GM21360 (cell line): ENCODE data around the gene HOXD4.

Experiments used
- ATAC-seq: cut with Tn5 transposase; IDR thresholded peaks from one replicate; pipeline ENCODE4 v1.9.1; 2021; ENCODE audit warnings: mild to moderate bottlenecking, moderate library complexity; ENCODE audit not compliant: unreplicated experiment

HOXD4 gene

DNA sequence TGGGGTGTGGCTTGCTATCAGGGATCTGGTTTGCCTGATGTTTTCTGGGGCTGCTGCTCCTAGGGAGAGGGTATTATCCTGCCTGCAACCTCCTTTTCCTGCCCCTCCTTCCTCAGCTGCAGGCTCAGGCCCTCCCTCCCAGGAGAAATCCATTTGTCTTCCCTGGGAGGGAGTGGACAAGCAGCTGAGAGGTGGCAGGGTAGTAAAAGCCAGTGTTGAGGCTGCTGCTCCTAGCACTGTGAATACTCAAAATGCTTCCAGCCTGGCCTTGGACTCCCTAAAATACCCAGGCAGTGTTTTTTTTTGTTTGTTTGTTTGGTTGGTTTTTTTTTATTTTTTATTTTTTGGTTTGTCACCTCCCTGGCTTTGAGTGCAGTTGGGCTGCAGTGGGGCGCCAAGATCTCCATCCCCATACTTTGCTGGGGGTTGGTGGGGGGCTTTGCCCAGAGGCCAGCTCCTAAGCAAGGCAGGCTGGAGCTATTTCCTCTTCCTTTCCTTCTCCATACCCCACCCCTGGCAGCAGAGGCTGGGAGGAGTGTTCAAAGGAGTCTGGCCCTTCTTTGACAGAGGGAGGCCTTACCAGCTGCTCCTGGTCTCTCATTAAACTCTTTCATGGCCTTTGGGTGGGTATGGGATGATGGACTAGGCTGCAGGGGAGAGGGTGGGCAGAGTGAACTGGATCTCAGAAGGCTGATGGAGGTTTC, 19.4 kb downstream of the HOXD4 start:
- ATAC-seq = no peak

- no peak for ATAC-seq
Measured at GRCh38 chr2:176171351-176172006, 20.1 kb downstream of the HOXD4 start.

GRCh38 chr2:176172007-176172894, 20.9 kb downstream of the HOXD4 start:
- ATAC-seq = no peak

DNA sequence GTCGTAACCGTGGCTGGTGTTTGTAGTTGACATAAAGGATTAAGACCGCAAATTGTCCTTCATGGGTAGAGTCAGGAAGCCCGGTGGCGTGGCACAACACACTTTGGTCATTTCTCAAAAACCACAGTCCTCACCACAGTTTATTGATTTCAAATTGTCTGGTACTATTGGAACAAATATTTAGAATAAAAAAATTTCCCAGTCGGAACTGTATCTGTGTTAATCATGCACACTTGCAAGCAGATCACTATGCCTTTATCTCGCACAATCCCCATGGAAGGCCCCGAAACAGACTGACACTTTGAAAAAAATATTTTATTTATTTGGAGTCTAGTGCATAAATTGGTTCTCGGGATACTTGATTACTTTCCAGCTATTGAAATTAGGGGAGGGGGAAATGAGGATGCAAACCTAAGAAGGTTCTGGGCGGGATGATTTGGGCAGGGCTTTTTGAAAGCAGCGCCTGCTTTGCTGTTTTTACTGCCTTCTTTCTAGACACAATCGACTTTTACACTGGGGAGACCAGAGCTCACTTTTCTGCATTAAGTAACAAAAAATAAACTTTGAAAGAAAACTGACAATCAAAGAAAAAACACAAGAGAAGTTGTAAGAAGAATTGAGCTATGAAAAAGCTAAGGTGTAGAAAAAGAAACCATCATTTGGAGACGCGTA, 21.7 kb downstream of the HOXD4 start:
- ATAC-seq = no peak

- no peak for ATAC-seq
Measured at GRCh38 chr2:176173567-176174381, 22.4 kb downstream of the HOXD4 start.

DNA sequence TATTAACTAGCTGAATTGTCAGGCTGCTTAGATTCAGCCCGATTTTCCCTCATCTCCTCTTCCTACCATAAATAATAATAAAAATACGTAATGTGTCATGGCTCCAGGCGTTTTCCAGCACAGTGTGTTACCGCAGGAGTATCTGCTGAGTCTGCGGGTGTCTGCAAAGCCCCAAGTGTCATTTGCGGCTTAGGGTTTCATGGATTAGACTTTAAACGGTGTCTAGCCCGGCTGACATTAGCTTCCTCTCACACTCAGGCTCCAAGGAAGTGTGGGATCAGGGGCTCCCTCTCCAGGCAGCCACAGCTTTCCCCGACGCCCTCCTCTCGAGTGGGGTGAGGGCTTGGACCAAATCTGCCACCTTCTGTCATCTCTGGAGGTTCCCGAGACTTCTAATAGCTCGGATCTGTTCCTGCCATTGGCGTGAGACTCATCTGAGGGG, 23.1 kb downstream of the HOXD4 start:
- no peak for ATAC-seq

GRCh38 chr2:176174824-176175708, 23.7 kb downstream of the HOXD4 start:
- no peak for ATAC-seq

DNA sequence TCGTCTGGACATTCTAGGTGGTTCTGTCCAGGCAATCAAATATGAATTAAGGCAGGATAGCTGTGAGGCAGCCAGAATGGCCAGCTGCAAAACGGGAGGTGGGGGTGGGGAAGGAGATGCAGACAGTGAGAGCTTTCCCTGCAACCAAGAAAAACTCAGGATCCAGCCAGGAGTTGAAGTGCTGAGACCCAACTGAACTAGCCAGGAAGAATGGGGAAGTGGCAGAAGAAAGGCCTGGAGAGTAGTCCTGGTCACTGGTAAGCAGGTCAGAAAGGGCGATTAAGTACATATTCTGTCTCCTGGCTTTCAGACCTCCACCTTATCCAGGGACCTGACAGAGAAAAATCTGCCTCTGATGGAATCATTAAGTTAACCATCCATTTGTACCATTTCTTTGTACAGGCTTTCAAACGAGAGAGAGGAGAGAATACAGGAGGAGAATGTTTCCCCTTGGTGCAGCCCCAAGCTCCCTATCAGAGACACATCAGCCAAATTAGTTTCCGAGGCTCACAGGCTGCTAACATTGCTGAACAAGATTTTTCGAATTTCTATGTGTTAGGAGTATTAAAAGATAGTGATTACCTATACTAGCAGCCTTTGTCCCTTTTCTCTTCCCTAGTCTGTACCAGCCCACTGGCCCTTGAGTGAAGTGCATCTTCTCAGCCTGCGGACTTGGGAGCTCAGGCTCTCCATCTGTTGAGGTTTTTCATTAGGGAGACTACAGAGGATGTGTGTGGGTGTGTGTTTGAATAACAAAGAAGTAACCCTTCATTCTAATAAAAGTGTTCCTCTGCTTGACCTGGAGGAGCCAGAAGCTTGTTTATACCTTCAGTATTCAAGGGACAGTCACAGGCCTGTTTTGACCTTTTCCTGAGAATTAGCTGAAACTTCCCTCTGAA, 24.6 kb downstream of the HOXD4 start:
- ATAC-seq = no peak

DNA sequence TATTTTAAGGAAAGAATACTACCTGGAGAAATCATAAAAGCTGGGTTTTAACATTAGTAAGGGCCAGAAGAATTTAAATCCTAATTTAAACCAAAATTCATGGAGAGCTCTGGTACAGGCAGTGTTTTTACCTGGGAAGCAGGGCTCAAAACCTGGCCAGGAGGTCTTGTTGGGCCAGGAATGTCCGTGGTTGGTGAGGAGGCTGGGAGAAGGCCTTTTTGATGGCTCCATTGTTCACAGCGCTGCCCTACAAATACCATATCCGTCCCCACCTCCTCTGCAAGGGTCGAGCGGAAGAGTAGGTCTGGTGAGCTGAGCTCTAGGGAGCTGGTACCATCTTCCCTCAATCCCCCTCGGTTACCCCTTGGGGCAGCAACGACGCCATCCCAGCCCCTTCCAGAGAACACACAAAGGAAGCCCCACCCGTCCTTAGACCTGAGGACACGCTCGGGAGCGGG, 26.3 kb downstream of the HOXD4 start:
- no peak for ATAC-seq

DNA sequence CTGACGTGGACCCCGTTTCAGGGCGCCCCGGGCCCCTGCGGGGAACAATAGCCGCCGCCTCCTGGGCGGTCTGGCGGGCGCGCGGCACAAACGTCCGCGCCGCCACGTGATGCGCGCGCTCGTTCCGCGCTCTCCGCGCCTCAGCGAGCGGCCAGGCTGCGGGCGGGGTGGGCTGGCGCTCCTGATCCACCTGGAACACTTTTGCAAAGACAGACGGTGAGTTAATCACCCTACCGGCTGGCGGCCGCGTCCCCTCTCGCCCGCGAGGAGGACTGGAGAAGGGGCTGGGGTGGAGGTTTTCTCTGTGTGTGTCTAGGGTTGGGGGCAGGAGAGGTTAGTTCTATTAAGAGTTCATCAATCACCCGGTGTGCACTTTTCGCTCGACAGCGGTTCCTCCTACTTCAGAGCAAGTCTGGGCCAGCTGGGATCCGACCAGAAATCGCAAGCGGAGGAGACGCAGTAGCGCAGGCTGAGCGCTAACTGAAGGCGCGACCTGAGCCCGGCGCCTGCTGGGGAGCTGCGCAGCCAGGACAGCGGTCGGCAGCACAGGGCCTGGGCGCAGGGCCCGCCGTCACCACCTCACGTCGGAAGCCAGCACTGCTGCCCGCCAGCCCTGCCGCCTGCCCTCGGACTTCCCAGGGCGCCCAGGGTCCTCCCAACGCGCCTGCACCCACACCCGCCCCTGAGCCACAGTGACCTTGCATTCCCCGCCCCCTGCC, 26.8 kb downstream of the HOXD4 start:
- ATAC-seq = no peak

DNA sequence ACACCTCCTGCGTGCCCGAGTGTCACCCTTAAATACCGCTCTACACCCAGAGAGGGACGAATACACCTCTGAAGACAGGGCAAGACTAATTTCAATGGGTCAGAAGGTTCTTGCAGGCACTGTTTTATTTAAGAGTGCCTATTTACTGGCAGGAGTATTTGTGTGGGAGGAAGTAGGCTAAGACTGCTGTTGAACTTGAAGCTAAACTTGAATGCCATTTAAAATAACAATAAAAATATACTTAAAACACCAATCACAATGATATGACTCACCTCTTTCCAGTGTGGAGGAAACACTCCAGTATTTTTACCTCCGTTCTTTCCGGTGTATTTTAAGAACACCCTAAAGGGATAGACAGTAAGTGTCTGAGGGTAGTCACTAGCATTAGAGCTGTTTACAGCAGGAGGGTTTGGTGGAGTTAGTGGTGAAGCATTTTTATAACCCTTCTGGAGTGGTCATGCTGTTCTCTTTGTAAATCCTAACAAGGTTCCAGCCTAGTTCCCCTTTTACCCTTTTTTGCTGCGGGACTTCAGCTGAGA, 27.5 kb downstream of the HOXD4 start:
- no peak for ATAC-seq

DNA sequence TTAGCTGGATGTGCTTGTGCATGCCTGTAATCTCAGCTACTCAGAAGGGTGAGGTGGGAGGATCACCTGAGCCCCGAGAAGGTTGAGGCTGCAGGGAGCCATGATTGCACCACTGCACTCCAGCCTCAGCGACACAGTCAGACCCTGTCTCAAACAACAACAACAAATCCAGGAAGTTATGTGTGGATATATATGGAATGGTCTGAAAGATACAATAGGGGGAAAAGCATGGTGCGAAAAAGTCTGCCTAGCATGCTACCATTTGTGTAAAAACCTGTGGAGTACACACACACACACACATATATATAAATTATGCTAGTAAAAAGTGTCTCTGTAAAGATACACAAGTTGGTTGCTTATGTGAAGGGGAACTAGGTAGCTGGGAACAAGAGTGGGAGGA, 30.2 kb downstream of the HOXD4 start:
- ATAC-seq = no peak

GRCh38 chr2:176182671-176183070, 31.3 kb downstream of the HOXD4 start:
- ATAC-seq = no peak

- no peak for ATAC-seq
Measured at GRCh38 chr2:176184749-176185148, 33.4 kb downstream of the HOXD4 start.

- no peak for ATAC-seq
Measured at GRCh38 chr2:176186024-176186423, 34.7 kb downstream of the HOXD4 start.

- ATAC-seq = no peak
Measured at GRCh38 chr2:176187200-176187898, 36.0 kb downstream of the HOXD4 start.
